Astrocyte (in vitro differentiated cells and primary cell): ENCODE measurements around the gene TM9SF4. TPM values are rescaled to one million over a fixed set of nuclear protein-coding genes. Genes with fewer than 3 reads are reported as not detected.

Experiments used
- DNase-seq: peaks from one replicate; pipeline ENCODE4 v3.0.0-alpha.2; 2010; ENCODE audit warnings: low read depth
- FAIRE-seq: peaks from 2 replicates; lab custom pipeline; 2011; peaks lifted over from hg19 to GRCh38; lab: Jason Lieb, UNC
- H2AFZ ChIP-seq: 2 replicates; pipeline ENCODE4 v1.6.0; 2012; ENCODE audit warnings: low read depth, low read length, inconsistent platforms
- H3K27ac ChIP-seq: 2 replicates; pipeline ENCODE4 v1.5.1; 2011; ENCODE audit warnings: low read depth, low read length, inconsistent platforms
- H3K27me3 ChIP-seq: 2 replicates; pipeline ENCODE4 v1.6.0; 2011; ENCODE audit warnings: low read length, inconsistent platforms; ENCODE audit not compliant: insufficient read depth
- H3K36me3 ChIP-seq: 2 replicates; pipeline ENCODE4 v1.5.1; 2011; ENCODE audit warnings: low read length, inconsistent platforms; ENCODE audit not compliant: insufficient read depth
- H3K4me1 ChIP-seq: 2 replicates; pipeline ENCODE4 v1.5.1; 2011; ENCODE audit warnings: low read length, inconsistent platforms; ENCODE audit not compliant: insufficient read depth
- H3K4me2 ChIP-seq: 2 replicates; pipeline ENCODE4 v1.6.0; 2012; ENCODE audit warnings: low read length, inconsistent platforms
- H3K4me3 ChIP-seq: 2 replicates; pipeline ENCODE4 v1.5.1; 2011; ENCODE audit warnings: low read depth, mild to moderate bottlenecking, low read length, inconsistent platforms; ENCODE audit not compliant: insufficient read depth
- H3K79me2 ChIP-seq: 2 replicates; pipeline ENCODE4 v1.6.0; 2012; ENCODE audit warnings: mild to moderate bottlenecking, low read length, inconsistent platforms; ENCODE audit not compliant: insufficient read depth
- H3K9ac ChIP-seq: 2 replicates; pipeline ENCODE4 v1.6.0; 2012; ENCODE audit warnings: mild to moderate bottlenecking, low read length, inconsistent platforms
- H3K9me3 ChIP-seq: 2 replicates; pipeline ENCODE4 v1.5.1; 2012; ENCODE audit warnings: low read depth, mild to moderate bottlenecking, low read length, inconsistent platforms; ENCODE audit not compliant: insufficient read depth
- H4K20me1 ChIP-seq: 2 replicates; pipeline ENCODE4 v1.6.0; 2012; ENCODE audit warnings: low read length, inconsistent platforms; ENCODE audit not compliant: insufficient read depth
- H3K27ac Mint-ChIP-seq: one replicate; pipeline ENCODE4 v1.8.0; 2021; ENCODE audit warnings: mild to moderate bottlenecking, mixed read lengths; ENCODE audit not compliant: unreplicated experiment
- H3K27me3 Mint-ChIP-seq: one replicate; pipeline ENCODE4 v1.8.0; 2021; ENCODE audit warnings: low read depth, mixed read lengths; ENCODE audit not compliant: unreplicated experiment
- H3K36me3 Mint-ChIP-seq: one replicate; pipeline ENCODE4 v1.8.0; 2021; ENCODE audit warnings: low read depth, mixed read lengths; ENCODE audit not compliant: unreplicated experiment
- H3K4me1 Mint-ChIP-seq: one replicate; pipeline ENCODE4 v1.8.0; 2021; ENCODE audit warnings: low read depth, mixed read lengths; ENCODE audit not compliant: unreplicated experiment
- H3K4me3 Mint-ChIP-seq: one replicate; pipeline ENCODE4 v1.8.0; 2021; ENCODE audit warnings: mild to moderate bottlenecking, moderate library complexity, mixed read lengths; ENCODE audit not compliant: unreplicated experiment
- H3K9me3 Mint-ChIP-seq: one replicate; pipeline ENCODE4 v1.8.0; 2021; ENCODE audit warnings: mild to moderate bottlenecking, mixed read lengths; ENCODE audit not compliant: unreplicated experiment
- CTCF ChIP-seq: IDR thresholded peaks from 2 replicates; pipeline ENCODE4 v1.5.1; 2011; ENCODE audit warnings: low read depth, mild to moderate bottlenecking, inconsistent platforms, low read length, moderate library complexity; ENCODE audit not compliant: insufficient read depth
- EZH2 ChIP-seq: IDR thresholded peaks from 2 replicates; pipeline ENCODE4 v1.6.1; 2012; ENCODE audit warnings: mild to moderate bottlenecking, low read length, inconsistent platforms; ENCODE audit not compliant: insufficient read depth
- total RNA-seq: library from RNA; stranded (reverse); gene quantifications from 2 replicates; pipeline ENCODE4 v1.2.1, GENCODE V29; 2021

TM9SF4 gene
- total RNA-seq, 1 donor from 2014 or later: 64.0 TPM

GRCh38 chr20:32162351-32162750 lies 52.8 kb downstream of the TM9SF4 start:
- H3K36me3 ChIP-seq: peaks cover 26% of the 10 kb centered on the region
- no peak overlapping the region for H3K27ac ChIP-seq
- H3K9me3 Mint-ChIP-seq: no peaks in the 10 kb centered on the region

GRCh38 chr20:32163951-32164350 lies 54.4 kb downstream of the TM9SF4 start:
- Histone ChIP-seq H3K4me3 (no peak overlapping the region), H2AFZ (no peak overlapping the region), H3K79me2 (no peaks in the 10 kb centered on the region), H3K4me1 (peaks cover 3% of the 10 kb centered on the region), H3K27me3 (no peaks in the 10 kb centered on the region), H3K9me3 (no peaks in the 10 kb centered on the region), H3K27ac (no peak overlapping the region), H4K20me1 (no peaks in the 10 kb centered on the region), H3K9ac (no peak overlapping the region), H3K36me3 (peaks cover 19% of the 10 kb centered on the region), H3K4me2 (no peak overlapping the region)
- Mint-ChIP-seq H3K9me3 (no peaks in the 10 kb centered on the region), H3K27ac (no peak overlapping the region), H3K4me1 (peaks cover 6% of the 10 kb centered on the region), H3K27me3 (no peaks in the 10 kb centered on the region), H3K4me3 (no peak overlapping the region), H3K36me3 (peaks cover 25% of the 10 kb centered on the region)
- FAIRE-seq (no peak), DNase-seq (no peak)
- TF ChIP-seq EZH2: no peak

More at GRCh38 chr20:32162351-32162750, 52.8 kb downstream of the TM9SF4 start:
- Histone ChIP-seq H3K9ac (no peak overlapping the region), H2AFZ (no peak overlapping the region), H4K20me1 (no peaks in the 10 kb centered on the region), H3K4me1 (no peaks in the 10 kb centered on the region), H3K4me2 (no peak overlapping the region), H3K27me3 (no peaks in the 10 kb centered on the region), H3K4me3 (no peak overlapping the region), H3K79me2 (no peaks in the 10 kb centered on the region), H3K9me3 (no peaks in the 10 kb centered on the region)
- Mint-ChIP-seq H3K4me3 (no peak overlapping the region), H3K27me3 (no peaks in the 10 kb centered on the region), H3K36me3 (peaks cover 33% of the 10 kb centered on the region), H3K27ac (no peak overlapping the region), H3K4me1 (no peaks in the 10 kb centered on the region)
- DNase-seq (no peak), FAIRE-seq (no peak)
- TF ChIP-seq CTCF: no peak
- TF ChIP-seq EZH2: no peak

GRCh38 chr20:32164984-32165735 lies 55.6 kb downstream of the TM9SF4 start:
- Histone ChIP-seq H3K4me2 (no peak overlapping the region), H3K4me3 (no peak overlapping the region), H3K9me3 (no peaks in the 10 kb centered on the region), H4K20me1 (no peaks in the 10 kb centered on the region), H3K9ac (no peak overlapping the region), H3K27ac (no peak overlapping the region), H3K36me3 (peaks cover 14% of the 10 kb centered on the region), H3K4me1 (peaks cover 3% of the 10 kb centered on the region), H3K79me2 (no peaks in the 10 kb centered on the region), H2AFZ (no peak overlapping the region), H3K27me3 (no peaks in the 10 kb centered on the region)
- Mint-ChIP-seq H3K4me1 (peaks cover 6% of the 10 kb centered on the region), H3K27me3 (no peaks in the 10 kb centered on the region), H3K9me3 (no peaks in the 10 kb centered on the region), H3K4me3 (no peak overlapping the region), H3K36me3 (peaks cover 21% of the 10 kb centered on the region), H3K27ac (no peak overlapping the region)
- FAIRE-seq (no peak), DNase-seq (no peak)
- TF ChIP-seq EZH2 (no peak), CTCF (no peak)
